H54 (cell line): Measurements from ENCODE around the gene RGS3.

Experiments used
- DNase-seq: peaks from one replicate; pipeline ENCODE4 v3.0.0; 2011; ENCODE audit warnings: low spot score, mixed read lengths; ENCODE audit not compliant: insufficient read length
- FAIRE-seq: peaks from 3 replicates; lab custom pipeline; 2011; peaks lifted over from hg19 to GRCh38; lab: Jason Lieb, UNC
- POLR2A ChIP-seq: IDR thresholded peaks from 2 replicates; pipeline ENCODE4 v1.6.1; 2011; ENCODE audit warnings: low read depth, mild to moderate bottlenecking, low read length

The RGS3 gene

DNA sequence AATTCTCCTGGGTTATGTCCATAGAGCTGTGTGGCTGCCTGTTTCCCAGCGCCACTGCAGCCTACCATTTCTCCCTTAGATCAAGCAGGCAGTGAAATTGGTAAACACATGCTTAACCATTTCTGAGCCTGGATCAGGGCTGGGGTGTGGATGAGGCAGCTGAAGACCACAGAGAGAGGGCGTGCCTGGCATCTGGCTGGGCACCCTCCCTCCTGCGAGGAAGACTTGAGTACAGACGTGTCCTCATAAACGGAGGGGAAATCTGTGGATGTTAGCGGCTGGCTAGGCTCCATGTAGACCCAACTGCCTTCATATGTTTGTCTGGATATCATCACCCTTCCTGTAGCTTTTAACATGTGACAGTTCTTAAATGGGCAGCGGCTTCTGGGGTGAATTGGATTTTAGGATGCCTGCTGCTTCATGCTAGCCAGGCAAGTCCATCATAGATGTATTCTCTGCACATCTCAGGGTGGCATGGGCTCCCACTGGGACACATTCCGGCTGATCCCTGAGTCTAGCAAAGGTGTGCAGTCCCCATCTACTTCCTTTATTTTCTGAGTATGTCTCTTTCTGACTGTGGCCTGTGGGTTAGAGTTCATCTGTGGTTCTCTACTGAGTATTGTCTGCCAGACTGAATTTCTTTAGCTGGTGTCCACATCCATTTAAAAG is 11.0 kb downstream of the RGS3 start:
- no peak for TF ChIP-seq POLR2A
- DNase-seq: no peak
- FAIRE-seq: no peak

DNA sequence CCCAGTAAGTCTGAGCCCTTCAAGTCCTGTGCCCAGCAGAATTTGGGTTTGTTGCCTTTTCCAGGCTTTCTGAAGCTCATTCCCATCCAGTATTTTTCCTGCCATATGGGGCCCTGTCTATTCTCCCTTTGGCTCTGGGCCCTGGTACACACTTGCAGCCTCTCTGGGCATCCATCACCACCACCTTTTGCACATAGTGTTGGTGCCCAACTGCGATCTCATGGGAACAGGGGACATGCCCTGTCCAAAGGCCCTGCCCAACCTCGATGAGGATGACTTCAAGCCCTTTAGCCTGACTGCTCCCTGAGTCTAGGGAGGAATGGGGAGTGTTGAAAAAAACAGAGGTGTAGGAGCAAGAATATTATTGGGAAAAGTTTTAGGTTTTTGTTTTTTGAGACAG is 11.5 kb downstream of the RGS3 start:
- DNase-seq (no peak), FAIRE-seq (no peak)
- no peak for TF ChIP-seq POLR2A

DNA sequence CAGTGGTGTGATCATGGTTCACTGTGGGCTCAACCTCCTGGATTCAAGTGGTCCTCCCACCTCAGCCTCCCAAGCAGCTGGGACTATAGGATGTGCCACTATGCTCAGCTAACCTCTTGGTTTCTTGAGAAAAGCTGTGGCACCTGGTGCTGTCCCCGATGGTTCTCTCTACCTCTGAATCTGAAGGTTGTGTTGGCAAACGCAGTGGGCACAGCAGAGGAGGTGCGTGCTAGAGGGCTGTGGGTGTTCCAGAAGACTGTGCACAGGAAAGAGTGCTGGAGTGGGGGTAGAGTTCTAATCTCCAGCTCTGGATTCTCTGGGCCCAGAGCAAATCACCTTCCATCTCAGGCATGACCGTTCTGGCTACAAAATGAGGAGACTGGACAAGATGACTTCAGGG is 12.5 kb downstream of the RGS3 start:
- no peak for FAIRE-seq
- TF ChIP-seq POLR2A: no peak

DNA sequence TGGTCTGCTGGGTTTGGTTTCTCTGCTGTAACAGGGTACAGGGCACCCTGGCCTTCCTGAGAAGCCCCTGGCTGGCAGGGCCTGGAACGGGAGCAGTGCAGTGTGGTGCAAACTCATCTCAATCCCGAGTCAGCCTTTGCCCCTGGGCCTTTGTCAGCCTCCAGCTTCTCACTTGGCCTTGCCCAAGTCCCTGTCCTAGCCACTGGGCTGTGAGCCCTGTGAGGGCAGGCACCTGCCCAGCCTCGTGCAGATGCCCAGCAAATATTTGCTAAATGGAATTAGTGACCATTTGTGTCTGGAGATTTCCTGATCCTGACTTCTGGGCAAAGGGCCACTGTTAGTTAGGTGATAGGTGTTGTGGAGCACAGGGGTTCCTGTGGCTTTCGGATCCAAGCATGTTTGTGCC is 13.0 kb downstream of the RGS3 start:
- FAIRE-seq (no peak), DNase-seq (no peak)
- no peak for TF ChIP-seq POLR2A

More for the DNA sequence above, 12.5 kb downstream of the RGS3 start:
- no peak for DNase-seq

DNA sequence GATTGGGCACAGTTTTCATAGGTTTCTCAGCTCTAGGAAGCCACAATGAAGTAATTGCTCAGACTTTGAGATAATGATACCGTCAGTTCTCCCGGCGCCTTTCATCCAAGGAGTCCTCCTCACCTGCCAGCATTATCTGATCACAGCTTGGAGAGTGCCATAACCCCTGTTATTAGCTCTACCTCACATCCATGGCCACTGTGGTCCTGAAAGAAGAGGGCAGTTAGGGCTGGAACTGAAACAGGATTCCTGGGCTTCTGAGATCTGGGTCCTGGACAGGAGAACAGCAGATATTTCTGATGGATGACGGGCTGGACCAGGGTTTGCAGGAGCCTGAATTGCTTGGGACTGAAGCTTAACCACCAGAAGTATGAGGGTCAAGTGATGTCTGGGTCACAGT is 13.5 kb downstream of the RGS3 start:
- DNase-seq (no peak), FAIRE-seq (no peak)
- no peak for TF ChIP-seq POLR2A

DNA sequence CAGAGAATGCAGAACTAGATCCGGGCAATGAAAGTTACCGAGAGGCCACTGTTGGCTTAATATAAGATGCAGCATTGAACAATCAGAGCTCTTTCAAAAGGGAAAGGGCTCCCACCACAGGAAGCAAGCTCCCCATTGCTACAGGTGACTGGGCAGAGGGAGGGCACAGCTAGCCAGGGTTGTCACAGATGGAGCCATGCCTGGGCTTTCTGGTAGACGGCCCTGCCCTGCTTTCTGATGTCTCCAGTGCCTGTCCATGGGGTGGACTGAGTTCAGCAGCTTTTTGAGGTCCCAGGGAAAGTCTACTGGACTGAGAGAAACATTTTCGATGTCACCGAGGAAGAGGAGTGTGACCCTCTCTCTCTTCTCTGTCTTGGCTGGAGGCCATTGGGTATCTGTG is 14.1 kb downstream of the RGS3 start:
- DNase-seq: no peak
- TF ChIP-seq POLR2A: no peak
- FAIRE-seq: no peak

DNA sequence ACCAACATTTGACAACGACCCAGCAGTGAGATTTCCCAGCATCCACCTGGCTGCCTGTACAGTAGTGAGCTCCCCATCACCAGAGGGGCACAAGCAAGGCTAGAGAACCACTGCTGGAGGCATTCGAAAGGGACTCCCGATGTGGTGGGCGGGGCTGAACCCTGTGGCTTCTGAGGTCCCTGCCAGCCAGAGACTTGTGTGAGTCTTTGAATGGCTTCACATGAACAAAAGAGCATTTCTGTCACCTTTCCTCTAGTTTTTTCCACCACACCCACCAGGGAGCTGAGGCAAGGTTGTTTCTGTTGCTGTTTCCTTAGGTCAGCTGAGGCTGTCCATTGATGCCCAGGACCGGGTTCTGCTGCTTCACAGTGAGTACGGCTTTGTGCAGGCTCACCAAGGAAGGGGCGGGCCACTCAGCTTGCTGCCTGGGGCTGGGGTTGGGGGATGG is 15.7 kb downstream of the RGS3 start:
- FAIRE-seq: peak; percentile 11
- no peak for TF ChIP-seq POLR2A
- no peak for DNase-seq

DNA sequence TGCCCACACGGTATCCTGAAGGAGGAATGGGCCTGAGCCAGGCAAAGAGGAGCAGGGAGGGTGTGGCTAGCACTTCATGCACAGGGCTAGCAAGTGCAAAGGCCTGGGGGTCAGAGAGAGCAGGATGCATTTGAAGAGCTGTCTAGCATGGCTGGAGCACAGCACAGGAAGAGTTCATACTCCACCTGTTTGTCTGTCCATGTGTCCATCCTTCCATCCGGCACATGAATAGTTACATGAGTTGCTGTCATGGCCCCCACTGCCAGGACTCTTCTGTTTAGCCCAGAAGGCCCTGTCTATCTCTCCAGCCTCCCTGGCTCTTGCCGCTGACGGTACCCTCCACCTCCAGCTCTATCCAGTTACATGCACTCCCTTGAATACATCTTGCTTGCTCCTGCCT is 17.1 kb downstream of the RGS3 start:
- DNase-seq (no peak), FAIRE-seq (no peak)
- TF ChIP-seq POLR2A: no peak

DNA sequence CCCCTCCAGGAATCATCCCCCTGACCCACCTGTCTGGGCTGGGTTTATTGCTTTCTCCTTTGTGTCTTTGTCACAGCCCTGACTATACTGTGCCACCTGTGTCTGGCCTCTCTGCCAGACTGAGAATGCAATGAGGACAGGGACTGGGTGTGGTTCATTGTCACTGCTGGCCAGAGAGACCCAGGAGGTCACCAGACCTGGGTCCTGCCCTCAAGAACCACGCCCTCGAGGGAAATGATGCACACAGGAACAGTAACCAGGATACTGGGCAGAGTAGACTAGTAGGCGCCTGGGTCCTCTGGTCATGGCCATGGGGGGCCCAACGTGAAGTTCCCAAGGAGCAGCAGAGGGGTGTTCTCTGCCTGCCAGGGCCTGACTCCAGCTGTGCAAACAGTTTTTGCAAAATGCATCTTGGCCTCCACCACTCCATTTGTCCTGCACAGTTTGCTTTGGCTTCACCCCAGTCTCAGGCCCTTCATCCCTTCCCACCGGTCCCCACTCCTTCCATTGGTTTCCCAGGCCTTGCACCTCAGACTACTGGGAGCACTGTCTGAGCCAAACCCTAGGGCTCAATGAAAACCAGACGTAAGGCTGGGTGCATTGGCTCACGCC is 17.8 kb downstream of the RGS3 start:
- no peak for TF ChIP-seq POLR2A
- FAIRE-seq (no peak), DNase-seq (no peak)

DNA sequence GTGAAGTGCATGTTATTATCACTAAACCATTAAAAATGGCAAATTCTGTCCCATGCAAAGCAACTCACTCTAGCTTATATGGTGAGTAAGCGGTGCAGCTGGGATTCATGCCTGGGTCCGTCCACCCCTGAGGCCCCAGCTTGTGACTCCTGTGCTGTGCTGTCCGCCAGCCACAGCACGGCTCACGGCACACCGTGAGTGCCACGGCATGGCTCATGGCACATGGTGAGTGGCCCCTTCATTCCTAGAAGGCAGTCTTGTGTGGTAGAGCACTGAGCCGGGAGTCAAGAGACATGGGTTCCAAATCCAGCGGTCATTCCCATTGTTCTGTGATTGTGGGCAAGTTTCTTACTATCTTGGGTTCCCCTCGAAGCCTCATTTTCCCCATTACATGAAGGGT is 18.8 kb downstream of the RGS3 start:
- TF ChIP-seq POLR2A: no peak
- DNase-seq (no peak), FAIRE-seq (no peak)

DNA sequence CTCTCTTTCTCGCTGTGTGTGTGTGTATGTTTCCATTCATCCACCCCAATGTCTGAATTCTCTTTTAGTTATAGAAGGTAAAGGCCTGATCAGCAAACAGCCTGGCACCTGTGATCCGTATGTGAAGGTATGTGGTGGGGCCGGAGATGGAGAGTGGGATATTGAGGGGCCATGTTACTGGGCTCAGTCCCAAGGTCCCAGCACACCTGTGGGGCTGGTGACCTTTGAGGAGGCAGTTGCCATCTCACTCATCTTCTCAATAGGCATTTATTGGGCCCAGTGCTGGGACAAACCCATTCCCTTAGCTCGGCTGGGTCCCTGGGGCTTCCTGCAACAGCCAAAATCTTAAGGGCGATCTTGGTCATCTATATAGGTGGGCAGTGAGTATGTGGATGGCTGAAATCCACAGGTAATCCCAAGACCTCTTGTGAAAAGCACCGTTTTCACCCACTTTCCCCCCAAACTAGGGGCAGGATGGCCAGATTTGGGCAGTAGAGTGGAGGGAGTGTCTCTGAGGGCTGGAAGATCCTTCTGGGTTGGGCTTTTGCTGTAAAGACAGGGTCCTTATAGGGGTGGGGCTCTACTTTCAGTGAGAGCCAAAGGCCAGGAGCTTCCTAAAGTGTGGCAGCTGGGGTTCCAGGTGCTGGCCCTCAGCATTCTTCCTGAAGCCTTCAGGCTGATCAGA is 19.6 kb downstream of the RGS3 start:
- no peak for FAIRE-seq
- no peak for DNase-seq
- no peak for TF ChIP-seq POLR2A

DNA sequence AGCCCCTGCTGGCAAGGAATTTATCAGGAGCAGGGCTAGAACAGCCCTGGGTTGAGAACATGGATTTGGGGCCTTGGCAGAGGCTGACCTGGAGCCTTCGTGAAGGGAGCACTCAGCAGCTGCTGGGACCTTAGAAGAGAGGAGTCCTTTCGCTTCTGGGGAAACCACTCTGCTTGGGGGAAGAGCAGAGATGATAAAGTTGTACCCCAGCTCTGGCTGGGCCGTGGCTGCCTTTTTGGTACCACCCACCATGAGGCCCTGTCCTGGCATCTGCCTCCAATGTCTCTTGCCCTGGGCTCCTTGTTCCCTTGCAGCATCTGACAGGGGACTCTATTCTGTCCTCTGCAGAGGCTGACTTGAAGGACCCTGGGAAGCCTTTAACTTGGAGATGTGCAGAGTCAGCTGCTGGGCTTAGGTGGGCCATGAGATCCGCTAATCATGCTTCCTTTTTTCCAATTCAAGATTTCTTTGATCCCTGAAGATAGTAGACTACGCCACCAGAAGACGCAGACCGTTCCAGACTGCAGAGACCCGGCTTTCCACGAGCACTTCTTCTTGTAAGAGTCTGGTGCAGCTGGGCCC is 20.2 kb downstream of the RGS3 start:
- DNase-seq: no peak

DNA sequence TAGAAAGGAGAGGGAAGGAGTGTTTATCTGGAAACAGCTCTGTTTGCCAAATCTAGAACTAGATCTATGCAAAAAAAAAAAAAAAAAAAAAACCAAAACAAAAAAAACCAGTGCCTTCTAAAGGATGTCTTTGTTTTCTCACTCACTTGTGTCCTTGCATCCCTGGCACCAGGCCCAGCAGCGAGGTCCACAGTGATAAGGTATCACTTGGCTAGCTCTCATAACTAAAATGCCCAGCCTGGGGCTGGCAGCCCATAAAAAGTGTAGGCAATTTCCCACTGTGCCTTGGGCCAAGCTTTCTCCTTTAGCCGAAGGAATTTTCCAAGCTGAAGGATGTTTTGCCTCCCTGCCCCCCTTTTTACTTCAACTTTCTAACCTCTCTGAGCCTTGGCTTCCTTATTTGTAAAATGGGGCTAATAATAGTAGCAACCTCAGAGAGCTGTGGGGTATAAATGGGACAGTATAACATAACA is 20.8 kb downstream of the RGS3 start:
- no peak for FAIRE-seq
- no peak for DNase-seq
- TF ChIP-seq POLR2A: no peak

More for the DNA sequence above, 20.2 kb downstream of the RGS3 start:
- TF ChIP-seq POLR2A: no peak
- FAIRE-seq: no peak

DNA sequence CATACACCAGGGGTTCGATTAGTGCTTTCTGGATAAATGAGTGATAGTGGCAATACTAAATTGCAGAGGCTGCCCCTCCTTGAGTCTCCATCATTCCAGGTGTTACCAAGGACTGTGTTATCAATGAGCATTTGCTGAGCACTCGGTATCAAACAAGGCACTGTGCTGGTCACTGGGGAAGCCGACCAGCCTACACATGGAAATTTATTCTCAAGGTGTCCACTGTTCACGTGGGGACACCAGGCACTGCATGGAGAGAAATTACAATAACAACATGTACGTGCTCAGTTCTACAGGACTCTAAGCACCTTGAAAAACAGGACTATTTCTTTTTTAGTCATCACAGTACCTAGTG is 22.2 kb downstream of the RGS3 start:
- FAIRE-seq: no peak
- no peak for TF ChIP-seq POLR2A
- no peak for DNase-seq
